ENCODE measurements around the gene WDR77.

GRCh38 chr1:111455642-111456031 is 6.6 kb upstream of the WDR77 start:
- TF ChIP-seq GATA2 (IDR thresholded peaks at IDR 0.05; ENCODE audit: low read depth, low read length) (no peak), GATA3 (IDR thresholded peaks at IDR 0.05; ENCODE audit: low read depth, low read length) (no peak)
